Erythroblast (primary cell): ENCODE data around the gene RBM28.

Experiments used
- GATA1 ChIP-seq: IDR thresholded peaks from 2 replicates; pipeline ENCODE4 v1.6.1; 2011; ENCODE audit warnings: low read depth, mild to moderate bottlenecking, control low read depth, low read length, moderate library complexity
- POLR2A ChIP-seq: IDR thresholded peaks from 2 replicates; pipeline ENCODE4 v1.6.1; 2011; ENCODE audit warnings: mild to moderate bottlenecking, low read length

GRCh38 chr7:128365432-128365831, 21.7 kb upstream of the RBM28 start:
- TF ChIP-seq POLR2A (no peak), GATA1 (no peak)
